NCI-H446 (cell line): ENCODE results near the gene MYO6.

Experiments used
- DNase-seq, 2 experiments: peaks; one replicate each; lab custom pipeline; 2025; lab: John Stamatoyannopoulos, UW

The MYO6 gene

DNA sequence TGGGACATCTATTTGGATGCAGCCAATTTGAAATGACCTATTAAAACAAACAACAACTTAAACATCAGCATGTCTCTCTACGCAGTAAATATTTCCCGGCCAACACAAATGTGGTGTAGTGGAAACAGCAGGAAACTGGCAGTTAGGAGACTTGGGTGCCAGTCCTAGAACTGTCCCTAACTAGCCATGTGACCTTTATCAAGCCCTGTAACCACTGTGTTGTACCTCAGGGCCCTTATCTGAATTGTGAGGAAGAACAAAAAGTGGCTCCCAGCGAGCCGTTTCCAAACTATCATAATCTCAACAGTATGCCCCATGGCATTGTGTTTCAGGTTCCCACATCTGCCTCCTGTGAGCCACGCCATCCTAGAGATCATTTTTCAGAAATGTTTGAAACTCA is 198.9 kb downstream of the MYO6 start:
- no peak for DNase-seq

DNA sequence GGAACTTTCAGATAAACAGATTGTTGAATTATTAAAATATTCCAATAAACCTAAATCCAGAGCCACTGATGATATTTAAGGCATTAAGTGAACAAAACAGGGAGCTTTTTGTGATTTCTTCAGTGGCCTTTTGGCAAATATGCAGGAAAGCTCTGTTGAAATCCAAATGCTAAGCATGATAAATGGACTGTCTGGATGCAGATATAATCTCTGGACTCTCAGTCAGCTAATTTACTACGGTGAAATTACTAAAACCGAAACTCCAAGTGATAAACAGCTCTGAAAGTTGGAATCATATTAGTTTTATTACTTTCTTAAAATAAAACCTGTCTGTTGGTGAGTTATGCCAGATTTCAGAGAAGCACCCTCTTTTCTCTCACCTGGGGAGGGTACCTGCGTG is 203.1 kb downstream of the MYO6 start:
- no peak for DNase-seq

DNA sequence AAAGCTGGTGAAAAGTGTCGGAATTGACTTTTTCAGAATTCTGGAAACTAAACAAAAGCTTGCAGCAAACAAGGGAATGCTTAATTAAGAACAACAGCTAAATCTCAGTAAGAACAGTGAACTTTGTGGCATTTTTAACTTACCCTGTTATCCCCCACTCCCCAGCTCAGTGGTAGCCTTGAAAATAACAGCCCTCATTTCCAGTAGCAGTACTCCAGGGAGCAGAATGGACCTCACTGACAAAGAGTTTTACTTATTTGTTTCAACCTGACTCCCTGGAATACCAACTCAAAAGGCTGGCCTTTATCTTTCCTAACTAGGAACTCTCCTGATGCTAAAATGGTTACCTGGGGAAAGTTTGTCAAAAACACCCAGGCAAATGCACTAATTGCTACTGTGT is 214.5 kb downstream of the MYO6 start:
- DNase-seq = no peak

DNA sequence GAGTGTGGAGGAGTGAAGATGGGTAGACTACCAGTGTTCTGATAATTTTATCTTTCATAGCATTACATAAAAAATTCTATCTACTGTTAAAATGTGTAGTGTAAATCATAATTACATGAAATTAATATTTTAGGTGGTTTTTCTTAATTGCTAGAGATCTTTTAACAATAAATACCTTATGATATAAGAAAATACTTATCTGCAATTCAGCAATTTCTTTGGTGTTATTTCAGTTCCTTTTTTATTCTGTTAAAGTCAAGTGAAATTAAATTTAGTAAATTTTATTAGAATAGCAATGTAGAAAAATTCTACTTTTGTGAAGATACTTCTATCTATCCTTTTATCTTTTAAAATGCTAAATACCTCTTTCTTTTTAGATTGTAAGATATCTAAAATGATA is 219.1 kb downstream of the MYO6 start:
- no peak for DNase-seq
